Daoy (cell line): ENCODE measurements around the gene ACYP2. TPM values are rescaled to one million over a fixed set of nuclear protein-coding genes. Genes with fewer than 3 reads are reported as not detected.
A peak's percentile ranks its signal among the peaks of the same experiment; 100 is the strongest.
"Not testable (repeated sequence)": the region's sequence is repeated elsewhere in the genome, so short reads cannot be mapped to it uniquely, and the experiment has no call there.

Experiments used
- DNase-seq: peaks from one replicate; pipeline ENCODE4 v3.0.0-alpha.2; 2015; ENCODE audit warnings: low read depth
- total RNA-seq: library from RNA; depleted of rRNA; stranded (reverse); fragments of >200 nt; shearing (Covaris generic); gene quantifications from 2 replicates; pipeline ENCODE4 v1.2.3, GENCODE V29; 2014

ACYP2 gene
- total RNA-seq, 1 experiment from 2014 or later, result 5.0 TPM

DNA sequence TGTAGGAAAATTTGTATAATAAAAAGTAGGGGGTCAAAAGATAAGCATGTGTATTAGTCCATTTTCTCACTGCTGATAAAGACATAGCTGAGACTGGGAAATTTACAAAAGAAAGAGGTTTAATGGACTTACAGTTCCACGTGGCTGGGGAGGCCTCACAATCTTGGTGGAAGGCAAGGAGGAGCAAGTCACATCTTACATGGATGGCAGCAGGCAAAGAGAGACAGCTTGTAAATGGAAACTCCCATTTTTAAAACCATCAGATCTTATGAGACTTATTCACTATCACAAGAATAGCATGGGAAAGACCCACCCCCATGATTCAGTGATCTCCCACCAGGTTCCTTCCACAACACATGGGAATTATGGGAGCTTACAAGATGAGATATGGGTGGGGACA is 149.7 kb downstream of the ACYP2 start:
- DNase-seq, result not testable (repeated sequence)

DNA sequence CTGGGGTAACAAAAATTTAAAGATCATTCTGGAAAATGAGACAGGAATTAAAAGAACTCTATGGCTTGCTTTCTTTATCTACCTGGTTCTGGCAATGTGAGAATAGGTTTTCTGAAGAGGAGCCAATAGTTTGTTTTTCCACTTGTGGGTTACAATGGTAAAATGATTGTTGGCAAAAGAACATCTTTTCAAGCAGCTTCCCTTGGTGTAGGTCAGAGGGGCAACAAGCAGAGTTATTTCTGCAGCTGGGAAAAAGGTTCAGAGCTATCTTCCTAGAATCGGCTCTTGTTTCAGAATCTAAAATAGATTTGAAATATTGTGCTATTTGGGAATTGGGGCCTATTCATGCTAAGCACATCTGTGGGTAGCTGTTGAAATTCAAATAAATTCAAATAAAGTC is 152.2 kb downstream of the ACYP2 start:
- no peak for DNase-seq

DNA sequence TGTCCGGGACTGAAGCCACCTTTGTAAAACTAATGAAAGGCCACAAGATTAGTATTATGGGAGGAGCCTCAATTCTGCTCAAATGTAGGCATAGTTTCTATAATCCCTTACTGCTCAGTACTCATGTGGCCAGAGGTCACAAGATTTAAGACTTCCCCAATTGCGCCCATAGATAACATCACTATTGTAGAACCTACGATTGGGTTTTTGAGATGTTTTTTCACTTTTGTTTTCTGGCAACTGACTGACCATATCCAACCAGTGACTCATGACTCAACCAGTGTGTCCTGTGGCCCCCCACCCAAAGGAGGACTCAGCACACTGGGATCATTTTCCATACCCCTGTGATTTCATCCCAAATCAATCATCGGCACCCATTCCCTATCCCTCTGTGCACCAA is 155.8 kb downstream of the ACYP2 start:
- DNase-seq, result no peak

DNA sequence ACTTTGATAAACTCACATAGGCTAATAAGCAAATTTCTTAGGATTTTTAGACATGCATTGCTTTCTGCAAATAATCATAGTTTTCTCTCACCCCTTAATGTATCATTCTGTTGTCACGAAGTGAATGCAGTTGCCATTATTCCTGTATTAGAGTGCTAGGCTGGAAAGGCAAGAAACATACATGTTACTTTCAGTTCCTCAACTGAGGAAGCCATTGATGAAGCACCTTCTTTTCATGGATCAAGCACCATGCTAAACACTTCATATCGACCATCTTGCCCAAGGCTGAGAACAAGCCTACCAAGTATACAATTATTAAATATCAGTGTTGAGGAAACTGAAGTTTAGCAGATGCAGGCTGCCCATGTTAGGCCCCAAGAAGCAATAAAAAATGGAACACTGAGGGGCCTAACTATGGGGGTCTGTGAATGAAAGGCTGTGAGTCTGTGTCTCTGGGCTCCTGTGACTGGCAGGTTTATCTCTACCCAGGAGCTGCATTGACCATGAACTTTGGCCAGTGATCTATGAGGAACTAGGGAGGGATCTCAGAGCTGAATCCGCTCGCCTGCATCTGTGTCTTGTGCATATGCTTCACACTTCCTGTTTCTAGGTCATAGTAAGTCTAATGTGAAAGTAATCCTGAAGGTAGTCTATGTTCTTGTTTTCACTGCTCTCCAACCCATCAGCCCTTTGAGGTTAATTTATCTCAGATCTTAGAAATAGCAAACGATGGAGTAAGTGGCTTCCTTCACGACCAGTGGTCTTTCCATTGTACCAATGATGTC is 156.6 kb downstream of the ACYP2 start:
- DNase-seq, result no peak

DNA sequence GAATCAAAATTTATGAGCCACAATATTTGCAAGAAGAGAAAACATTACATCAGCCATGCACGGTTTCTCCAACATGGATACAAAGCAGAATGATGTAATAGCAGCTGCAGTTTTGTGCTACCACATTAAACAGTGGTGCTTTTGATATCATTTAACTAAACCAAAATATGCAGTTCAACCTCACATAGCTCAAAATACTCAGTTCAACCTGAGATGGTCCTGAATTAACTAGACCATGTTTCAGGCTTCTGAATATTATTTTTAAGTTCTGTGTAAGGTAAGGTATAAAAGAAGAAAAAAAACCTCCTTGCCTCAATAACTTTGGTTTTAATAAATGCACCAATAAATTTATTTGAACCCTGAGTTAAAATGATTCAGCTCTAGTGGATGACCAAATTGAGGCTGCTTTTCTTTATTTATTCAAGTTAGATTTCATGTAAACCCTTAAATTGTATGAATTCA is 159.4 kb downstream of the ACYP2 start:
- no peak for DNase-seq

DNA sequence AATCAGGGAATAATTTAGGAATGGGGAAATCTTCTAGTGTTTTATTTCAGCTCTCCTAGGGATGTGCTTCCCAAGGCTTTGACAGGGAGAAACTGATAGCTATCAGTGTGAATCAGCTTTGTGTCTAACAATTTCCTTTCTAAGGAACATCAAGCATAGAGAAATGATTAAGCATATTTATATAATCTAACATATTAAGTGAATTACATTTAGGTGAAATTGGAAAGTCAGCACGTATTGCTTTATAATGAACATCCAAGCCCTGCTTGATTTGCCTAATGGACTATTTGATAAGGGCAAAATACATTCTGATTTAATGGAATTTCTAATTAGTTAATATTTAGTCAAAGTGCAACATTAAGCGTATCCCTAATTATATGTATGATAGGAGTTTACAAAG is 160.1 kb downstream of the ACYP2 start:
- DNase-seq, result no peak

DNA sequence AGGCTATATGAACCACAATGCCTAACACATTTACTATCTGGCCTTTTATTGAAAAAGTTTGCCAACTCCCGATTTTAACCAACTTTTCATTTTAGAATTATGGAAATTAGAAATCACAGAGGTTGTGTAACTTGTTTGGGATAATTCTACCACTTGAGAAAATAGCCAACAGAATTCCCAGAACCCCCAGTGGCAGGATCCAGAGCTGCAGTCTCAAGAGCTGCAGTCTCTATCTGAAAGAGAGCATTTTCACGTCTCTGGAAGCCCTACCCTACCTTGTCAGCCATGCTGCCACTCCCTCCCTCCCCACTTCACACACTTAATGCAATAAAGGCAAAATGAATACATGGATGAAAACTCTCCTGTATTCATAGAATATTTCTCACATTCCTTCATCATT is 164.0 kb downstream of the ACYP2 start:
- no peak for DNase-seq

DNA sequence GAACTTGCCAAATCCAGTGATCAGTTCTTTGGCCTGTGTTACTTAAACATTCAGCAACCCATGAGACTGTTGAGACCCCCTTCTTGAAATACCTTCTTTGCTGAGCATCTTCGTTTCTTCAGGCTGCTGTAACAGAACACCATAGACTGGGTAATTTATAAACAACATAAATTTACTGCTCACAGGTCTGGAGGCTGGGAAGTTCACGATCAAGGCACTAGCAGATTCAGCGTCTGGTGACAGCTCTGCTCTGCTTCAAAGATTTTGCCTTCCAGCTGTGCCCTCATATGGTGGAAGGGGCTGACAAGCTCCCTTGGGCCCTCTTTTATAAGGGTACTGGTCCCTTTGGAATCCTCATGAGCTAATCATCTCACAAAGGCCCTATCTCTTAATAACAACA is 169.4 kb downstream of the ACYP2 start:
- DNase-seq, result no peak

DNA sequence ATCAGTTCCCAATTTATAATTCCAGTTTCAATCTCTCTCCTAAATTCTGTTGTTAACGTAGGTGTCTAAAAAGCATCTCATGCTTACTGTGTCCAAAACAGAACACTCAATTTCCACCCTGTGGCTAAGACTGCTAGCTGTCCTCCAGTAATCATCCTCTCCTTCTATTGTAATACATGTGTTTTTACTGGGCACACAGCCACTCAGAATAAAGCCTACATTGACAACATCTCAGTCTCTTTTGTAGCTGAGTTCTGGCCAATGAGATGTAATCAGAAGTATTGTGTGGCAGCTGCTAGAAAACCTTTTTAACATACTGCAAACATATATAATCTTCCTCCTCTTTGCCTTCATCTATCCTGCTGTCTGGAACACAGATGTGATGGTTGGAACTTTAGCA is 170.0 kb downstream of the ACYP2 start:
- DNase-seq, result no peak

DNA sequence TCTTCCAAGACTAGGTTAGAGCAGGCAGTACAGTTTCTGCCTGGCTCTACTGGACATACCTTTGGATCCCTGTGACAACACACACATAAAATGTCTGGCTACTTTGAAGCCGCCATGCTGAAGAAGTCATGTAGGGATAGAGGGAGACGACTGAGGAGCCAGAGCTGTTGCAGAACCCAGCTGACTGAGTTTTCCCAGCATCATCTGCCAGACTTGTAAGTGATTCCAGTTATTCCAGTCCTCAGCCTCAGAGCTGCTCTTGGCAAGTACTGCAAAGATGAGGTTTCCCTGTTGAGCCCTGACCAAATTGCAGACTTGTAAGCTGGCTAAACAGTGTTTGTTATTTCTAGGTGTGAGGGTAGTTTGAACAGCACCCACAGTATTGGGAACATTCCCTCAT is 172.1 kb downstream of the ACYP2 start:
- no peak for DNase-seq

DNA sequence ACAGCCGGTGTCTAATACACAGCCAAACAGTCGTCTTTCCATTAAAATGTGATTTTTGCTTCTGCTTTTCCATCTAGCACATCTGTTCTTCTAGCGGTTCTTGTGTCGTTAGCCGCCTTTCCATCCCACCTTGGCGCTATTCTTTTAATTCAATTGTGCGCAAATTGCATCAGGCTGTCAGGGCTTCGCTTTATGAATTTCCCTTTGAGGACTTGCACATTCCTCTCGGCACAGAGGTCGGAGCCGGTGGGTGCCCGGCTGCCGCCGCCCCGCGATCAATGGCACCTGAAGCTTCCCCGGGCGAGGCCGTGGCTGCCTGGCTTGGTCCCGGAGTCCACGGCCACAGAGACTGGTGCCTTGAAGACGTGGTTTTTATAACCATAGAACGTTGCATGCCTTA is 174.5 kb downstream of the ACYP2 start:
- DNase-seq, result no peak

DNA sequence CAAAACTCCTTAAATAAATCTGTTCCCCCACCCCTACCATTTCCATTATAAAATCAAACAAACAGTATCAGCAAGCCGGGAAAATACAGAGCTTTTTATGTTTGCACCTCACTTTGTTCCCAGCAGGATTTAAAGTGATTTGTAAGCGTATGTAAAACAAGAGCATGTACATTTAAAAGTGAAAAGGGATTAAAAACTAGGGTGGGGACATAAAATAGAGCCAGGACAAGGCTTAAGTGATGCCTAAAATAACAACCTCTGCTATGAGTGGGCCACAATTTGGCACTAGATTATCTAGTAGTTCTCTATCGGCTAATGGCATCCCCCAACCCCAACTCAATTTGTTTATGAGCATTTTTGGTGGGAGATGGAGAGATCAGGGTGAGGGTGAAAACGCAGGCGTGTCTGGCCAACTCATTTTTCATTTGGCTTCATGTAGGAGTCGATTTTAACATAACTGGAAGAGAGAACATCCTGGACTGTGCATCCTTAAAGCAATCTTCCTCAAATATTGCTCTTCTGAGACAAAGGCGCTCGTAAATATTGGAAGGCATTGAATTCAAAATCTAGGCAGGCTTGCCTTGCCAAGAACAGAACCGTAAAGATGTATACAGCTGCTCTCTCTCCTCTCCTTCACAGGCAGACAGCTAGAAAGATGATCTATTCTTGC is 175.1 kb downstream of the ACYP2 start:
- no peak for DNase-seq

DNA sequence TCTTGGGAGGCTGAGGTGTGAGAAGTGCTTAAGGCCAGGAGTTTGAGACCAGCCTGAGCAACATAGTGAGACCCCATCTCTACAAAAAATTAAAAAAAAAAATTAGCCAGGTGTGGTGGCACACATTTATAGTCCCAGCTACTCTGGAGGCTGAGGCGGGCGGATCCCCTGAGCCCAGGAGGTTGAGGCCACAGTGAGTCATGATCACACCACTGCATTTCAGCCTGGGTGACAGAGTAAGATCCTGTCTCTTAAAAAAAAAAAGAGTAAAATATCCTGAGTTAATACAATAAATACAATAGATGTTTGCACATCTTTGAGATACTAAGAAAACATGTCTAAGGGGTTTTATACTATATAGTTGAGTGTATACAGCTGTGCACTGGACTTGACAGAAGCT is 179.2 kb downstream of the ACYP2 start:
- peak; percentile 25 for DNase-seq

DNA sequence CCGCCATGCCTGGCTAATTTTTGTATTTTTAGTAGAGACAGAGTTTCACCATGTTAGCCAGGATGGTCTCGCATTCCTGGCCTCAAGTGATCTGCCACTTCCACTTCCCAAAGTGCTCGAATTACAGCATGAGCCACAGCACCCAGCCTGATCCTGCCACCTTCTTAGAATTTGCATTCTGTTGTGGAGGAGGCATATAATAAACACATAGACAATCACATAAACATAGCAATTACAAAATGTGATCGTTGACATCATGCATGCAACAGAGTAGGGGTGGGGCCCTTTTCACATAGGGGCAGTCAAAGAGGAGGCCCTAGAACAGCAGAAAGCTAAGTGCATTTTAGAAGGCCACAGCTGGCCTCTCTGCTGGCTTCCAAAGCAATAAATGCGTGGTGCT is 180.5 kb downstream of the ACYP2 start:
- DNase-seq, result no peak

DNA sequence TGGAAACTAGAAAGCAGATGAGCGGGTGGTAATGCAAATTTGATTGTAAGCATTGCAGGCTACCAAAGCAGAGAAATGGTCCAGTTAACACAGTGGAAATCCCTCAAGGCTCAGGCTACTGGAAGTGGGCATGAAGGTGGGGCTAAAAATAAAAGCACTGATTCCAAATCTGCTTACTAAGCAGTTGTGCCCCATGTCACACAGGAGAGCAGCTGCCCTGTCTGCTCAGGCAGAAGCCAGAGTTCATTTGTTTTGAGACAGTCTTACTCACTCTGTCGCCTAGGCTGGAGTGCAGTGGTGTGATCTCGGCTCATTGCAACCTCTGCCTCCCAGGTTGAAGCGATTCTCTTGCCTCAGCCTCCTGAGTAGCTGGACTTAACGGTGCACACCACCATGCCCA is 183.1 kb downstream of the ACYP2 start:
- no peak for DNase-seq

DNA sequence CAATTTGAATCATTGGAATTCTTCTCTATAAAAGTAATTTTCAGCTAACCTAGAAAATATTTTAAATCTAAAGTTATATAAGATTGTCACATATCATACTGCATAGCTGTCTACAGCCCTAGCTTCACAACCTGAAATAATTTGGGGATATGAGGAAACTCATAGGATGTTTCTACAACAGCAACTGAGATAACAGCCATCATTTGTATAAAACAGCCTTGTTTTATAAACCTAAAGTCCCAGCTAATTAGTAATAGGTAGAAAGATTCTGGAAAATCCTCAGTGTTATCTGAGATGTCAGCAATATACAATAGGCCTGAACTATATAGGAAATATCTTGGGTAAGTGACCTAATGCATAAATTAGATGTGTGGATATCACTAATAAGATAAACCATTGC is 188.2 kb downstream of the ACYP2 start:
- DNase-seq, result no peak

DNA sequence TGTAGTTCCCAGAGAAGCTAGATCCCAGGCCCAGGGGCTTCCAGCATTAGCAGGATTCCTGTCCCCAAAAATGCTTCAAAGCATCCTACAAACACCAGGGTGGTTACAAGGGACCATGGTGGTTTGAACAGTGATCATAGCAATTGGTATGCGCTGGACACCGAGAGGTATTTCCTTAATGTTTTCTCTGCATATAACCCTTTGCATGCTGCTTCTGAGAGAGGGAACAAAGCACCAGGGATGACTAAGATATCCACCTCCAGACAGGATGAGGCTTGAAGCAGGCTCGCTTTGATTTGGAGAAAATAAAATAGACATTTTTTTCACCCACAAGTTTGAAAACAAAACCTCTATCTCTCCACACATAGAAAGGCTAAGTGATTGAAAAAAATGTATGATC is 191.1 kb downstream of the ACYP2 start:
- no peak for DNase-seq

DNA sequence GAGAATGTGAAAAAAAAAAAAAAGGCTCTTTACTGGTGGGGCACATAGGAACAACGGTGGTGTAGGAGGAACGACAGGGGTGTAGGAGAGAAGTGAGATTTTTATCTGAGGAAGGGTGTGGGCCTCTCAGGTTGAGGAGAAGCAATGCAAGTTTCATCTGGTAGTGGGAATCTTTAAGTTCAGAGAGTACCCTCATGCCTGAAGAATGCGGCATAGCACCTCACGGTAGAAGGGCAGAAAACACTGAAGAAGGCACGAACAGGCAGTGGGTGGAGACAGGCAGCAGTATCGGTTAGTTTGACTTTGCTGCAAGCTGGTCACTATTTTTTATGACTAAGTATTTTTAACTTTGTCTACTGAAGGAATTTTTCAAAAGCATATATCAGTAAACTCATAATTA is 192.8 kb downstream of the ACYP2 start:
- no peak for DNase-seq

DNA sequence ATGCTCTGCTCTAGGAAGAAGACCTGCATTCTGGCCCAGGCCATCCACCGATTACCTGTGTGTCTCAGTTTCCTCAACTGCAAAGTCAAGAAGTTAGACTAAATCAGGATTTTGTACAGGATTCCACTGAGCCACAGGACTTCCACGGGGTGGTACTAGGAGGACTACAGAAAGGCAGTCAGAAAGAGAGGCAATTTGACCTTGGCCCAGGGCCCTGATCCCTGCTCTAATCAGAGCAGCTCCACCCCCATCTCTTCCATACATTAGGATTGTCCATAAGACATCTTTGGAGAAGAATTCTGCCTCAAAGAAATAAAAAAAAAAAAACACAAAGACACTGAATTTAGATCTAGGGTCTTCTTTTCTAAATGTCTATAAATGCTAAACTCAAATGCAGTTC is 193.4 kb downstream of the ACYP2 start:
- DNase-seq, result no peak

DNA sequence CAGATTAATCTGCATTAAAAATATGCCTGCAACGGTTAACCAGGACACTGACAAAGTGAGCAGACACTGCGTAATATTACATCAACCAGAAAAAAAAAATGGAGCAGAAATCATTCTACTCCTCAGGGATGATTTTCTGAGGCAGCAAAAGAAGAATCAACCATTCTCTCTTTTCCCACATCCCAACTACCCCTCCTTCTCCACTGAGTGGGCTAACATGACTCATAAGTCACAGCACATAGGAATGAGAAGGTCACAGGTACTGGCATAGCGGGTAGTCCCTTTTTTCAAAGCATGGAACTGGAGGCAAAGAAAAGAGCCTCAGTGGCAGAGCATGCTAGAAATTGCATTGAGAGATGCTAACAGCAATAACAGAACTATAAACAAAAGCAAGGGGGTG is 194.9 kb downstream of the ACYP2 start:
- peak; percentile 13 for DNase-seq

DNA sequence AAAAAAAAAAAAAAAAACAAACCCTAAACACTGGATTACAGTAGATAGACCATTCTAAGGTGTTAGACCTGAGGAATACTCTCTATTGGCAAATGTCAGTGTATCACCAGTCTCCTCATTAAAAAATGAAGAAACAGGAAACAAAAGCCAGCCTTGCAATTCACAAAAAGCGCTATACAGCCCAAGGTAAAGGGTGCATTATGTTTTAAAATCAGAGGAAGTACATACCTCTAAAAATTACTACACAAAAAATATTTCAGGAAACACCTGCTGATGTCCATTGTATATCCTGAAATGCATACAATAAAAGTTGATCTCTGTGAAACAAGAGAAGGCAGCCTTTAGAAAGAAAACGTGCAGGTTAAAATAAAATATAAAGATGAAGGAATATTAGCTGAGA is 195.5 kb downstream of the ACYP2 start:
- no peak for DNase-seq

DNA sequence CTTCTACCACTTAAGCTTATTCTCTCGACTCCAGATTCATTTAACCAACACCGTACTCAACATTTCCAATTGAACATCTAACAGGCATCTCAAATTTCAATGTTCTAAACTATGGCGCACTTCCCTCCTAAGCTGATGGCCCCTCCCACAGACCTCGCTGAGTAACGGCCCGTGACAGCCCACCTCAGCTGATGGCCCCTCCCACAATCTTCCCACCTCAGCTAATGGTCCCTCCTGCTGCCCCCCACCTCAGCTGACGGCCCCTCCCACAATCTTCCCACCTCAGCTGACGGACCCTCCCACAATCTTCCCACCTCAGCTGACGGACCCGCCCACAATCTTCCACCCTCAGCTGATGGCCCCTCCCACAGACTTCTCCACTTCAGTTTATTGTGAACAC is 197.7 kb downstream of the ACYP2 start:
- no peak for DNase-seq

DNA sequence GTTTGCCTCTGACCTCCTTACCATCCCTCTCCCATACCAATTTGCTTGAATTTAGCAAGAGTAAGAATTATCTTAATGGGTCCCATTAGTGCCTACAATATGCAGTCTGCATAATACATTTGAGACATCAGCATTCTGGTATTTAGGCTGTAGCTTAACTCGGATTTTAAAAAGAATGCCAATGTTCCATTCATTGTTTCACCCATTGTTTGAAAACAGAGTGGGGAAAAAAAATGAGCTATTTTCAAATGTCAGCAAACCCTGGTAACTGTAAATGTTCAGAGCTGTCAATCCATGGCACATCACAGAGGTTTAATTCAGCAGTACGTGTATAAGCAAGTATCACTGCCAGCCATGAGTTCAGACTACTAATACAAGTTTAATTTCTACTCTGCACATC is 202.6 kb downstream of the ACYP2 start:
- DNase-seq, result no peak

DNA sequence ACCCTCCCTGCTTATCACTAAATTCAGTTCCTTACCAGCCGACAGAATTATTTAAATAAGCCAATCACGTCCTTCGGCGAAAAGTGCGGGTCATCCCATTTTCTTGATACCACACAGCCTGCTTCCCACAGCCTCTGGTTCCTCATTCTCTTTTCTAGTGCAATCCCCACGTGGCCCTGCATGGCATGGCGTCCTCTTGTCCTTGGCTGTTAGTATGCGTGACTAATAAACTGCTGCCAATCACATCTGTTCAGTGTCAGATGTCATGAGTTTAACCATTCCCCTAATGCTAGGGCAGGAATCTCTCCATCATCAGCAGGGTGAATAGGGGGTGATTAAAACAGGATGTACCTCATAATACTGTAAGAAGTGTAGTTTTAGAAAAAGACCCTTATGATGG is 203.4 kb downstream of the ACYP2 start:
- no peak for DNase-seq
